T-helper 1 cell treated with Interleukin-12 subunit alpha and Interleukin-12 subunit beta and Interleukin-4 antibody, amounts not matched to agents 30 ng/mL and 1 ng/mL, for 36 hours (primary cell): ENCODE results near the gene SREBF1. TPM values are rescaled to one million over a fixed set of nuclear protein-coding genes. Genes with fewer than 3 reads are reported as not detected.

ENCODE experiments used
- intact Hi-C: fragments of 100-400 bp; cut with micrococcal nuclease; formaldehyde crosslinking; loops from one replicate; pipeline ENCODE4 v1.15.1; 2024
- total RNA-seq: library from RNA; stranded (reverse); gene quantifications from 2 replicates; pipeline ENCODE4 v1.2.3, GENCODE V29; 2022

The SREBF1 gene
- total RNA-seq, 1 donor from 2014 or later: 174 TPM

DNA sequence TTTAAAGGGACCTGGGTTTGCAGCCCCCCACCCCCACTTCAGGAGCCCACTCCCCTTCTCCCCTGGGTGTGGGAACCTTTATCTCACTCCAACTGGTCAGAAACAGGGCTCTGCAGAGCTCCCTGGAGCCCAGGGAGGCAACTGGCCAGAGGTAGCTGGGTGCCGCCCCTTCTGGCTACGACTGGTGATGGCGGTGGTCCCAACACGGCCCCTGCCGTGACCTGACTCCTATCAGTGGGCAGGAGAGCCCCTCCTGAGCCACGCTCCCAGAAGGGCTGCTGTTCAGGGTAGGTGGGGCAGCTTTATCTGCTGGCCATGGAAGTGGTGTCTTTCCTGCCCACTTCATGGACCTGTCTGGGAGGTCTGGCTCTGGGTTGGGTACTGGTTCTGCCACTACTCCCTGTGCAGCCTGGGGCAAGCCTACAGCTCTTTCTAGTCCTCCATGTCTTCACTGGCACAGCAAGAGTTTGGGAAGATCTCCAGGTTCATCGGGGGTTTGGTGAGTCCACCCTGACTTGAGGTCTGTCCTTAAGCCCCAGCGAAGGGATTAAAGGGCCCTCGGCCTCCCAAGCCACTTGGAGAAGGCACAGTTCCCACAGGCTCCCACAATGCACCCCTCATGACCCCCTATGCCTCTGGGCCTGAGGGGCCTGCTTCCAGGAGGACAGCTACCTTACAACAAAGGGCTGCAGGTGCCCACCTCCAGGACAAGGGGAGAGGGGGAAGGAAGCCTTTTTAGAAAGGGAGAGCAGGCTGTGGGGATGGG lies 5.5 kb upstream of the SREBF1 start:
- intact Hi-C loops: no loop called here

DNA sequence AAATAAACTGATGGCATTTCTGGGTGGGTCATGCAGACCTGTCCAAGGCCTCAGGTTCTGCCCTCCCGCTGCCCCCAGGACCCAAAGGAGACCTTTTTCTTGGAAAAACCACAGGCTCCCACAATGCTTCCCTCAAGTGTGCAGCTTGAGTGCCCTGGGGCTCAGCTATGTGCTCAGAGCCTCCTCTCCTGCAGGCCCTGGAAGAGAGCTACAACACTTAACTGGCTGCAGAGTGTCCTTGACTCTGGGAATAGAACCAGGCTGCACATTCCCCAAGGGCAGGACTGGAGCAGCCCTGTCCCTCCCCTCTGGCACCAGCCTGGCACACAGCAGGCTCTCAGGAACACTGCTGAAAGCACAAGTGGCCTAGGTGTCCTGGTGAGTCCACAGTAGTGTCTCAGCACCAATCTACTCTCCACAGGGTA lies 4.8 kb upstream of the SREBF1 start:
- intact Hi-C loops: no loop called here

DNA sequence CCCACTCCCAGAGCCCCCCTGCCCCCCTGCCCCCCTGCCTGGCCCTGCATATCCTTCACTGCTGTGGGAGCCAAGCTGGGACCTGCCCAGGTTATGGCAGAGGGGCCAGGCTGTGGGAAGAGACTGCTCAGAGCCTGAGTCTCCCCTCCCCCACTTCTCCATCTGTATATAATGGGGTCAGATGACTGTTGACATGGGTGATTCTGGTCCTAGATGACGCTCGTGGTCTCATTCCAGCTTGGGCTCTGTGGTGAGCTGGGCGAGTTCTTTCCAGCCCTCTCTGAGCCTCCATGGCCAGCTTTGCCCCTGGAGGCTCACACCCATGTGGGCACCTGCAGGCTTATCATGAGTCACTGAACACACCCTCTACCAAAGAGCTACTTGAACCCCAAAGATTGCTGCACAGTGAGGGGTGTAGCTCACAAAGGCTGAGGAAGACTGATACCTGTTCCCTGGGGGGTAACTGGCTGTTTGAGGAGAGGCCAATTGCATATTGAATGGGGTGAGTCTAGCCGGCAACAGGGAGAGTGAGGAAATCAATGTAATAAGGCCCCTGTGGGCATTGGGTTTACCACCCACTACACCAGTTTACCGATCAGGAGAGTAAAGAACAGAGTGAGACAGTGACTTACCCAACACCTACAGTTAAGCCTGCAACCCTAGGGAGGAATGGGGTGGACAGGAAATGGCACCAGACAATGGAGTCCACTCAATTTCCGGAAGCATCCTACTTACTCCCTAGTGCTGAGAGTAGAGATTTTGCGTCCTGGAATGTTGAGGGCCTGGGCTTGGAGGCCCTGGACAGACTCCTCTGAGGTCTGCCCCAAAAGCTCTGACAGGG lies 4.2 kb upstream of the SREBF1 start:
- intact Hi-C loops: loop anchor here (1.0 kb wide), 2 partner anchors 8 to 89 kb away; no protein-coding TSS in a partner anchor

DNA sequence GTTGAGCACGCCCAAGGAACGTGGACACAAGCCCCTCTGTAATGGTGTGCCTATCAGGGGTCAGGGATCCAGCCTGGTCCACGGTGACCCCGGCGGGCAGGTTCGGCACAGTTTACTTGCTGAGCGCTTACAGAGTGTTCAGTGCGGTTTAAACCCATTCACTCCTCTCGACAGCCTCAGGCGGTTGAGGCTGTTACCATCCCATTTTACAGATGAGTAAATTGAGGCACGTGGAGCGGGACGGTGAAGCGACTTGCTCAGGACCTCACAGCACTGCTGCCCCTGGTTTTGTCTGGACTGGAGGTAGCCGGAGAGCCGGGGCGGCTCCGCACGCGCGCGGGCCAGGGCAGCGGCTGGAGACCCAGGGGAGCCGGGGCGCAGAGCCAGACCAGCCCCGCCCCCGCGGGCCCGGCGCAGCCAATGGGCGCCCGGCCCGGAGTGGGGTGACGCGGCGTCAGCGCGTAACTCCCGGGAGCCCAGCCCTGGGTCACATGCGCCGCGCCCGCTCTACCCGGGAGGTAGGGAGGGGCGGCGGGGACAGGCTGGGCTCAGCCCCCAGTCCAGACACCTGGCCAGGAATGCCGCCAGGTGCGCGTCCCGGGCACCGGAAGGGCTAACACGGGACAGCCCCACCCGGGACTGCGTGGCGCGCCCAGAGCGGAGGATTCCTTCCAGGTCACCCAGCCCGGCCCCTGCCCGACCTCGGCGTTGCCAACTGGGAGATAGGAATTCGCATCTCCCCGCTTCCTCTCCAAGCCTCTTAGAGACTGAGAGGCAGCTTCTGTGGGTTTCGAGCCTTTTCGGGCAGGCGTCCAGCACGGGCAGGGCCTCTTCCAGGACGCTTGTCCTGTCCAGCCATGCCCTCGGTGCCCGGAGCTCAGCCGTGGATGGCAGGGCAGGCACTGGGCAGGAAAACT lies 3.3 kb upstream of the SREBF1 start:
- intact Hi-C loops: loop anchor here (1.0 to 10.0 kb wide), 6 partner anchors 9 to 555 kb away; partner anchors contain the start of genes ALKBH5, COPS3, PEMT and RAI1

DNA sequence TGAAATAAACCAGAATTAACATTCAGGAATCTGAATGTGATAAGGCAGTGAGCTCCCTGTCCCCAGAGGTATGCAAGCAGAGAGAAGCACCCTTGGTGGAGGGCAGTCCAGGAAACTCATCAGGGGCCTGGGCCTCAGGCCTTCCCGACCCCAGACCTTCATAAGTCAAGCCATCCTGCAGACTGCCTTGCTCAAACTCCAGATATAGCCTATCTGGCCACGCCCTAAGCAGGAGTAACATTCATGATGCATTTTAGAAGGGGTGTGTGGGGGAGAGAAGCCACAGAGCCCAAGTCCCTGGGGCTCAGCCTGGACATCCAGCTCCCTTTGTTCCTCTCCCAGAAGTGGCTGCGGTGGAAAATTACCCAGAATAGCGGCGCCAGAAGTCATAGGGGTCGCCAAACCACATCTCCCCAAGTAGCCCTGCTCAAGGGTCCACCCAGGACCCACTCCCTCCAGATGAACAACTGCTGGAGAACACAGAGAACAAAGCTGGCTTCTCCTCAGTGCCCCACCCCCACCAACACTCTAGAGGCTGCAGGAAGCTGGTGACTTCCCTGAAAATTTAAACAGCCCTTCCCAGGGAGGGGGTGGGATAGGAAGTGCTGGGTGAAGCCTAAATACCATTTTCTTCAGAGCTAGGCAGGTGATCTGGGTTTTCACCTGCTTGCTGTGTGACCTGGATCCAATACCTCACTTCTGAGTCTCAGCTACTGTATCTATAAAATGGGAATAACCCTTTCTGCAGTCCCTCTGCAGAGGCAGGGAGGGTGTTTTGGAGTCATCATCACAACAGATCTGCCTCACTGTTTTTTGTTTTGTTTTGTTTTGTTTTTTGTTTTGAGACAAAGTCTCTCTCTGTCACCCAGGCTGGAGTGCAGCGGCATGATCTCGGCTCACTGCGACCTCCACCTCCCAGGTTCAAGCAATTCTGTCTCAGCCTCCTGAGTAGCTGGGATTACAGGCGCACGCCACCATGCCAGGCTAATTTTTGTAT lies 1.5 kb upstream of the SREBF1 start:
- intact Hi-C loops: loop anchor here (1.0 to 10.0 kb wide), 6 partner anchors 45 to 553 kb away; partner anchors contain the start of genes ALKBH5, COPS3, DRC3 and PEMT

DNA sequence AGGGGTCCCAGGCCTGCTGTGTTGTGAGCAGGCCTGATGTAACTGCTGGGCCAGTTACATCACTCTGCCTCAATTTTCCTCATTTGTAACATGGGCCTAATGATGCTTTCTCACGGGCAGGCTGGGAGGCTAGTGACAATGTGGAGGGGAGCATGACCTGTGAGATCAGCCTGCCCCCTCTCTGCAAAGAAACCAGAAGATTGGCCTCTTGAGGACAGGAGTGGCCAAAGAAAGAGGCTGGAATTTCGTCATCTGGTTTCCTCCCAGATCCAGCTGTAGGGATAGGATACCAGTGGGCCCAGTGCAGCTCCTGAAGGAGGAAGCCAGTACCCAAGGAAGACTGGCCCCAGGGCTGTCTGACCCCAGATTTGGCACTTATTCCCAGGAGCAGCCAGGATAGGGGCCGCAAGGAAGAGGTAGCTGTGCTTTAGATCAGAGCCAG lies 615 bp upstream of the SREBF1 start:
- intact Hi-C loops: loop anchor here (1.0 to 10.0 kb wide), 6 partner anchors 45 to 553 kb away; partner anchors contain the start of genes ALKBH5, COPS3, DRC3 and PEMT

DNA sequence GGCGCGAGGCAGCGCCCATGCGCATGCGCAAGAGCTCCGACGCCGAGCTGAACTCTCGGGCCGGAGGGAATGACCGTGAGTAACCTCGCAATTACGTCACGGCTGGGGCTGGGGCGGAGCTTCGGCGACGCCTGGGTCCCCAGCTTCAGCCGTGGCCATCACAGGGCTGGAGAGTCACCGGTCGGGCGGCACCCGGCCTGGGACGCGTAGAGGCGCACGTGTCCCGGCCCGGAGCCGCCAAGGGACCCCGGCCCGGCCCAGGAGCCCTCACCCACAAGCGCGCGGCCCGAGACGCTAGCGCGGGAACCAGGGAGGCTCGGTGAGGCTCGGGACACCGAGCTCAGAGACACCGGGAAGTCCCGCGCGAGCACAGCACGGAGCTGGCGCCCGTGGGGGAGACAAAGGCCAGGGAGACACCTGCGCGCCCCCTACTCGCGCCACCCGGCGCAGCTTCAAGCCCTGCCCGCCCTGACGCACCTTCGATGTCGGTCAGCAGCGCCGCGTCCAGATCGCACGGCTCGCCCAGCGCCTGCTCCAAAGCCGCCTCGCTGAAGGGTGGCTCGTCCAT lies 452 bp downstream of the SREBF1 start:
- intact Hi-C loops: loop anchor here (1.0 to 10.0 kb wide), 8 partner anchors 13 to 552 kb away; partner anchors contain the start of genes ALKBH5, COPS3, PEMT and RAI1

DNA sequence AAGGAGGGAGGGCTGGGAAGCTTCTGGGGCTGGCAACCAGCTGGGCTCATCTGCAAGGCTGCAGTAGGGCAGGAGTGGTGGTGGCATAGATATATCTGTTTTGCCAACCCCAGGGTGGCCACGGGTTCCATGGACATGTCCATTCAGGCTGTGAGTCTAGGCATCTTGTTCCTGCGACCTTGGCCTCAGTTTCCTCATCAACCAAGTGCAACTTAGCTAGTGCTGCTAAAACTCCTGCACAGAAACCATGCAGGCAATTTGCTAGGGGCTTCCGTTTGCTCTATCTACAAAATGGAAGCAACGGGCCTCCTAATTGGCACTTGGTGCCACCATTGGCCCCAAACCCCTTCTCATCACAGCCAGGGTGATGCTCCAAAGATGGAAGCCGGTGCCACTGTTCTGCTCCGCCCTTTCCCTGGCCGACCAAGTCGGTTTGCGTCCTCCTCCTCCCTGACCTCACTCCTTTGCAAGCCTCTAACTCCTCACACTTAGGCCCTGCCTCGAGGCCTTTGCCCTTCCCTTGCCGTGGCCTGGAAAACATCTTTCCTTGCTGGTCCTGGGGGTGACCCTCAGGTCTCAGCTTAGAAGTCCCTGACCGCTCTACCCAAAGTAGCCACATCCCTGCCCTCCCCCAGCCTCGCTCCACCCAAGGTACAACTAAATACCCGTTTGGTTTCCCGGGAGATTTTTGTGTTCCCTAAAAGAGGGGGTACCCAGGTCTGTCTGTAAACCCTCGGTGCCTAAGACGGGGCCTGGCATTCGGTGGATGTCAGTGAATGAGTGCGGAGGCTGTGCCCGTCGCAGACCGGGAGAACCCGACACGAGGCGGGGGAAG lies 1.2 kb downstream of the SREBF1 start:
- intact Hi-C loops: loop anchor here (1.0 to 10.0 kb wide), 8 partner anchors 12 to 551 kb away; partner anchors contain the start of genes ALKBH5, COPS3, PEMT and RAI1

DNA sequence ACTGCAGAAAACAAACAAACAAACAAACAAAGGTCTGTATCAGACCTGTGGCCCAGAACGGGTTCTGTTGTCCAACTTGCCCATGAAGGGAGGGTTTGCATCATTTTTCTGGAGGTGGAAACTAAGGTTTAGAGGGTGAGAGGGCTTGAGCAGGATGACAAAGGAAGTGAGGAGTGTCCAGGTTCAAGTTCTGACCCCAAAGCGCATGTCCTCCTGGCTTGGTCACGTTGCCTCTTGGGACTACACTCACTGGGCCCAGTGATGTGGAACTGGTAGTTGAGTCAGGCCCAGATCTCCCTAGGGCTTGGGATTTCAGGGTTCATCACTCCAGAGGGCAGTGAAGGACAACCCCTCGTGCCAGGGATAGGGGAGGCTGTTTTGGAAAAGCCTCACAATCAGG lies 1.8 kb downstream of the SREBF1 start:
- intact Hi-C loops: loop anchor here (5.0 to 10.0 kb wide), 4 partner anchors 153 to 550 kb away; partner anchors contain the start of genes ALKBH5, COPS3, PEMT and RAI1

DNA sequence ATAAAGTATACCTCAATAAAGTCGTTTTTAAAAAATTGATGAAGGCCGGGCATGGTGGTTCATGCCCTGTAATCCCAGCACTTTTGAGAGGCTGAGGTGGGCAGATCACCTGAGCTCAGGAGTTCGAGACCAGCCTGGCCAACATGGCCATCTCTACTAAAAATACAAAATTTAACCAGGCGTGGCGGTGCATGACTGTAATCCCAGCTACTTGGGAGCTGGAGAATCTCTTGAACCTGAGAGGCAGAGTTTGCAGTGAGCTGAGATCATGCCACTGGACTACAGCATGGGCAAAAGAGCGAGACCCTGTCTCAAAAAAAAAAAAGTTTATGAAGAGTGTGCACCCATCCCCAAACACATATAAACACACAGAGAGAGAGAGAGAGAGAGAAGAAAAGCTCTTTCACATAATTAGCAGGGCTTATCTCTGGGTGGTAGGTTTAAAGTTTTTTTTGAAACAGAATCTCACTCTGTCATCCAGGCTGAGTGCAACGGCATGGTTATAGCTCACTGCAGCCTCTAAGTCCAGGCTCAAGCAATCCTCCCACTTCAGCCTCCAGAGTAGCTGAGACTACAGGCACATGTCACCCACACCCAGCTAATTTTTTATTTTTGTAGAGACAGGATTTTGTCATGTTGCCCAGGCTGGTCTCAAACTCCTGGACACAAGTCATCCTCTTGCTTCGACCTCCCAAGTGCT lies 3.0 kb downstream of the SREBF1 start:
- intact Hi-C loops: loop anchor here (10.0 kb wide), 1 partner anchor 549 kb away; the partner anchor contains the start of gene COPS3

DNA sequence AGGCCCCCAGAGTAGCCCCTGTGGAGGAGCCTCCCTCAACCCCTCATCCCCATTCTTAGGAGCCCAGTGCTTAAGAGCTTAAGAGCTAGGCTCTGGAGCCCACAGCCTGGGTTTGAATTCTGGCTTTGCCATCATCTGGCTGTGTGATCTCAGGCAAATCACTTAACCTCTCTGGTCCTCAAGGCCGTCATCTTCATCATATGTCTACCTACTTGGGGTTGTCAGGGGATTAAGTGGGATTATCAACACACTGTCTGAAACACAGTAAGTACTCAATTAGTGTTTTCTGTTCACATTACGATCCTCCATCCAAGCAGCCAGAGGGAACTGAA lies 4.8 kb downstream of the SREBF1 start:
- intact Hi-C loops: loop anchor here (10.0 kb wide), 1 partner anchor 547 kb away; the partner anchor contains the start of gene COPS3

DNA sequence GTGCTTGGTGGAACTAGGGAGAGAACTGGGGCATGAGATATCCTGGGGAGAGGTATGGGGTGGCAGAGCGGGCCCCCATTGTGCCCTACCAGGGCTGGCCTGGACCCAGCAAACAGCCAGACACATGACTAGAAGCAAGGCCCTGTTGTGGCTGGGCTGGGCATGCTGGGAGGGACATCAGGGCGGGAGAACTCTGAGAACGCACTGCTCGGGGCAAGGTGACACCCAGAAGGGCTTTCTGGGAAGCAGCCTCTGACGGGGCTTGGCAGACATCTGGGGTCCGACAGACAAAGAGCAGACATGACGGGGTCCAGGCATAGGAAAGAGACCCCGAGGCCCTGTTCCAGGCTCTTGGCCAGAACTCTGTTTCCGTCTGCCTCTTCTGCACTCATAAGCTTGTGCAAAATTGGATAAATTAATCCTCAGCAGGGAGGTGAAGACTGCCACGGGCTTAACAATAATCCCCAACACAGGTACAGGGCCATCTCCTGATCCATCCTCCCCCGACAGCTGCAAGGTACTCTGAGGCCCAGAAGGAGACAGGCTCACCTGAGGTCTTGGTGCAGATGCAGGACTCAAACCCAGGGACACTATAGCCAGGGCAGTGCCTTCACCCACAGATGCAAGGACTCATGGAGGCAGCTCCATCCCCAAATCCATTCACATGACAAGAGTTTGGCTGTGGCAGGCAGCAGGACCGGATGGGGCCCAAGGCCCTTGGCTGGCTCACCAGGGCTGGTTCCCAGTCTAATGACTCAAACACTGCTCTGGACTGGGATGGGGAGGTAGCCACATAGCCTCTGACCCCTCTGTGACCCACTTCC lies 5.4 kb downstream of the SREBF1 start:
- intact Hi-C loops: loop anchor here (10.0 kb wide), 1 partner anchor 547 kb away; the partner anchor contains the start of gene COPS3

DNA sequence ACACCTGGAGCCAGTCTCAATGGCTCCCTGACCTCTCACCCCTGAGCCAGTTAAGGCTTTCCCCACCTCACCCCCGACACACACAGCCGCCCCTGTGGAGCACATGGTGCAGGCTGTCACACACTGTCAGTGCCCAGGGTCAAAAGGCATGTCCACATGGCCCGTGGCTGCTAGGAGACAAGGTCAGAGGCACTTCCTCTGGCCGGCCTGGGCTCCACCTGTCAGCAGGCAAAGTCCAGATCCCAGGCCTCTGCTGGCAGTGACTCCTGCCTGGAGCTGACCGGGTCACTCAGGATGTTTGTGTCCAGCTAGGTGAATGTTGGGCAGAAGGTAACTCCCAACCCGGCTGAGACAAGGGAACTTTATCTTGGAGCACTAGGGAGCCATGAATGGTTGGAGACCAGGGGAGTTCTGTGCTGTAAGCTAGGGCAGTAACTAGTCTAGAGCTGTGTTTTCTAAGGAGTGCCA lies 6.0 kb downstream of the SREBF1 start:
- intact Hi-C loops: loop anchor here (10.0 kb wide), 1 partner anchor 546 kb away; the partner anchor contains the start of gene COPS3

DNA sequence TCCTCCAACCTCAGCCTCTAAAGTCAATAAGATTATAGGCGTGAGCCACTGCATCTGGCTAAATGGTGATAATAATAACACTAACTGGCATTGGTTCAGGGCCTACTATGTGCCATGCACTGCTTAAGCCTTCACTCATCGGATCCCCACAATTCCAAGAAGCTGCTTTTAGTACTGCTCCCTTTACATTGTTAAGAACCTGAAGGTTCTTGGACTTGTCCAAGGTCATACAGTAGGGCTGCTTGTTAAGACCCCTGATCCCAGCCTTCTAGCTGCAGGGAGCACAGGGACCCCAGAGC lies 6.6 kb downstream of the SREBF1 start:
- intact Hi-C loops: loop anchor here (10.0 kb wide), 1 partner anchor 545 kb away; the partner anchor contains the start of gene COPS3

DNA sequence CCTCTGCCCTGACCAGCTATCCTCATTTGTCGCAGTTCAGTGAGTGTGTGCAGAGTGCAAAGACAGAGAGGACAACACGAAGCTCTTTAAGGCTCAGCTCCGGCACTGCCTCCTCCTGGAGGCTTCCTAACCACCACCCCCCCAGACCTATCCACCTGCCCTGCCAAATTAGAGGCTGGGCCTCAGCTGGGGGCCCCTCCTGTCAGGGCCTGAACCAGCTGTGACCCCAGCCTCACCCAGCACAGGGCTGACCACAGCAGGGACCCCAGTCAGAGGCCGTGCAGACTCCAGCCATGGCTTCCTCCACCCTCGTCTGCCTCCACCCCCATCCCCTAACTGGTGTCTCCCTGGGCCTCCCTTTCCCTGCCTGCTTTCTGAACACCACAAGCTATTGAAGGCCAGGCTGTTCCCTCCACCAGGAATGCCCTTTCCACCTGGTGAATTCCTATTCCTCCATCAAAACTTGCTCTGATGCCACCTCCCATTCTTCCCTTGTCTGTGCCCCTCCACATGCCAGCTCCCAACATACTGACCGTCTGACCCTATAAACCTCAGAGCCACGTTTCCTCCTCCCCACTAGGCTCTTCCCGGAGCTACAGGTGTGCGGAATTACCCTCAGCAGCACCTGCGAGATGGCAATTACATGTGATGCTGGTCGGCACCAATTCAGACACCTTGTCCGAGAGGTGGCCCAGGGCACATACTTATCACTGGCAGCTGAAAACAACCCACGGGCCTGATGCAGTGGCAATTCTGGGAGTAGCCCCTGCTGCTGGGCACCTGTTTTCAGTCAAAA lies 8.8 kb downstream of the SREBF1 start:
- intact Hi-C loops: no loop called here
